Measurements from ENCODE around the gene DUSP3.

The DUSP3 gene

DNA sequence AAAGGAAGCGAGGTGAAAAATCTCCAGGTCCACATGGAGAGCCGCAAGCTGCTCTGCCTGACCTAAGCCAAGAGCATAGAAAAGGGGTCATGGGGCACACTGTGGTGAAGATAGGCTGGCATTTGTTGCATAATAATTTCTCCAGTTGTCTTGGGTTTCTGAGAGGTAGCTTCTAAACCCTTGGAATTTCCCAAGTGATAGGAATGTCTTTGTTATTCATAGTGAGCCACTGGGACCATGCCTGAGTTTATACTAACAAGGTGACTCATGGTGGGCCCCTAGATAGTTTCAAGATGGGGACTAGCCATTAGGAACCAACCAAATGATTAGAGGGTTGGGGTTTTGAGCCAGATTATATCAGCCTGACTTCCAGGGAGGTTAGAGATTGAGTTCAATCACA lies 45.8 kb downstream of the DUSP3 start:
- no peak for DNase-seq (ENCODE audit: low read depth in 2 of 2)

DNA sequence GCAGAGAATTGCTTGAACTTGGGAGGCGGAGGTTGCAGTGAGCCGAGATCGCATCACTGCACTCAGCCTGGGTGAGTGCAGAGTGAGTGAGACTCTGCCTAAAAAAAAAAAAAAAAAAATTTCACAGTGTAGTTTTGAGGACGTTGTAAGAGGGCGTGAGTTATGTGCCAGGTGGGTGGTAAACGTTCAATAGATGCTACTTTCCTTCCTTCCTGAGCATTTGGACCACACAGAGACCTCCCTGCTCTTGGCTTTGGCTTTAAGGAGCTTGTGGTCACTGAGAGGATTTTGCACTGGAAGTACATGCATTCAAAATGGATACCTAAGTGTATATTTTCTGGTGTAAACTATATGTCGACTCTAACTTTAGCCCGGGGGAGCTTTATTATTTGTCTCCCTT lies 50.7 kb downstream of the DUSP3 start:
- no peak for DNase-seq (ENCODE audit: low read depth in 2 of 2)

DNA sequence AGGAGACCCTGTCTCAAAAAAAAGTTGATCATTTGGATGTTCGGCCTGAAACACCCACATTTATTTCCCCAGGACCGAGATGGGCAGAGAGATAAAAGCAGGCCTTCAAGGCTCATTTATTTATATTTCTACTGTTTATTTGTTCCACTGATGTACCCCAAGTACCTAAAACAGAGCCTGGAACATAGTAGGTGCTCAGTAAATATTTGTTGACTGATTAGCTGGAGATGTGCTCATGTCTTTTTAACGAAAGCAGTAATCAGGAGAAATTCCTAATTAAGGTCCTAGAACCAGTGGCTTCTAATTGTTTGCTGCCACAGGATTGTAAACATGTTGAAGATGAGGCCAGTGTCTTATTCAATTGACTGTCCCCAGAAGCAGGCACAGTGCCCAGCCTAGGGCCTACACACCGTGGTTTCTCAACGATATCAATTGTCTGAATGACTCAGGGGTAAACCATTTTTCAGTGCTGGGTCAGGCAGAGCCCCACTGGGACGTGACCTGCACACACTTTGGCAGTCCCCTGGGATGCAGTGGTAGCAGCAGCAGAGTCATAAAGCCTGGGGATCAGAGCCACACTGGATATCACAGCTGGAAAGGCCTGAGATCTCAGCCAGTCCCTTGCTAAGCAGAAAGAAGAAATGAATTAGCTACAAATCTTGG lies 54.9 kb downstream of the DUSP3 start:
- no peak for DNase-seq (ENCODE audit: low read depth in 2 of 2)

DNA sequence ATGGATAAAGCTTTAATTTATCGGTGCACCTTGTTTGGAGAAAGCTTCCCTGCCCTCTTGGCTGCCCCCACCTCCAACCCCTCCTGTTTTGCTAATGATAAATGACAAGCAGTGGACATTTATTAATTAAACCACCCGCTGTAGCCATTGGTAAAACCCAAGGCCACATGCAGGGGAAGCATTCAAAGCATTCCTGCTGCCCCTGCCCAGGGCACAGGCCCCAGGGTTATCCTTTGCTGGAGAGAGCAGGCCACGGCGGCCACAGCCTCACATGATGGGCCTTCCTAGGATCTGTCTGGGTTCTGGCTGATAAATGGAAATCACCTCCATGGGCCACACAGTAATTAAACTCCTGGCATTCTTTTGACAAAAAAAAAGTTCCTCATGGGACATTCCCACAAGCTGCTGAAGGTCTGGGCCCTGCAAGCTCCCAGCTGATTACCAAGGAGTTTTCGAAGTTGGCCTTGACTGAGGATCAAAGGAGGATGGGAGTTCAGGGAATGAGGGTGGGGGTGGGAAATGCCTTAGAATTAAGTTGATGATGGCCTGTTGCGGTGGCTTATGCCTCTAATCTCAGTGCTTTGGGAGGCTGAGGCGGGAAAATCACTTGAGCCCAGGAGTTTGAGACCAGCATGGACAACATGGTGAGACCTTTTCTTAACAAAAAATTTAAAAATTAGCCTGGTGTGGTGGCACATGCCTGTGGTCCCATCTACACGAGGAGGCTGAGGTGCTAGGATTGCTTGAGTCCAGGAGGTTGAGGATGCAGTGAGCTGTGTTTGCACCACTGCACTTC lies 55.7 kb downstream of the DUSP3 start:
- DNase-seq (ENCODE audit: low read depth in 2 of 2): no peak

DNA sequence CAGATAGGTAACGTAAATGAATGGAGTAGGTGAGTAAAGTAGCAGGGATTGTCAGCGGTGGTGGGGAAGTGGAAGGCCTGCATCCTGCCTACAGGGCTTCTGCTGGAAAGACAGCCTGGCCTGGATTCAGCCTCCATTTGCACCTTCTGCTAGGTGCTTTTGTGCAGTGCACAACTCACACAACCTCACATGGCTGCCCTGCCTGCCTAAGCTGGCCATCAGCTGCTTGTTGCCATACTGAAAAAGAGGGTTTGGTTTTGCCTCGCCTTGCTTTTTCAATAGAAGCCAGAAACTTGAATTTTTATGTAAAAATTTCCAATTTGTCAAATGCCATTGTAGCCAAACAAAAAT lies 56.5 kb downstream of the DUSP3 start:
- DNase-seq (ENCODE audit: low read depth in 2 of 2): no peak

DNA sequence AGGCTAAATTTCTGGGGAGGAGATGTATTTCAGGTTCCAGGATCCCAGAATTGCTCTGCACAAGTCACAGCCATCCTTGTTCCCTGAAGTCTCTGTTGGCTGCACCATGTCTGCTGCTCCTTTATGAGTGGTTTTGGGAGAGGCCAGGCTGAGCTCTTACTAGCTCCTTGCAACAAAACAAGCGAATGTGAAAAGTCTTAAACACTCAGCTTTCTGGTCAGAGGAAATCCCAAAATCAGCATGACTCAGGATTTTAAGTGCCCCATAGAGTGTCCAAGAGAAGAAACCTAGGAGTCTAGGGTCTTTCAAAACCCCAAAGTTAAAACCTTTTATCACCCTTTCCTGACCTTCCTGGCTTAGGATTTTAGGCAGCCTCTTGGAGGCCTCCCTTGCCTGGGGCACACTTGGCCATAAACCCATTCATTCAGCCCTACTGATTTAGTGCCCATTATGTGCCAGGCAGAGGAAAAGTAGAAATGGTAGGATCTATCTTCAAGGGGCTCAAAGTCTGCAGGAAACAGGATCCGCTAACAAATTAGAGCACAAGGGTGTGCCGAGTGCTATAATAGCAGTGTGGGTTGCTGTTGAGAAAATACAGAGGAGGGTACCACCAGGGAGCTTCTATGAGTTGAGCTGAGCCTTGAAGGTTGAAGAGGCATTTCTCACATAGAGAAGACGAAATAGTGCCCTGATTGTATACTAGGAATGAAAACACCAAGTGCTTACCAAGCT lies 57.1 kb downstream of the DUSP3 start:
- DNase-seq (ENCODE audit: low read depth in 2 of 2): no peak

DNA sequence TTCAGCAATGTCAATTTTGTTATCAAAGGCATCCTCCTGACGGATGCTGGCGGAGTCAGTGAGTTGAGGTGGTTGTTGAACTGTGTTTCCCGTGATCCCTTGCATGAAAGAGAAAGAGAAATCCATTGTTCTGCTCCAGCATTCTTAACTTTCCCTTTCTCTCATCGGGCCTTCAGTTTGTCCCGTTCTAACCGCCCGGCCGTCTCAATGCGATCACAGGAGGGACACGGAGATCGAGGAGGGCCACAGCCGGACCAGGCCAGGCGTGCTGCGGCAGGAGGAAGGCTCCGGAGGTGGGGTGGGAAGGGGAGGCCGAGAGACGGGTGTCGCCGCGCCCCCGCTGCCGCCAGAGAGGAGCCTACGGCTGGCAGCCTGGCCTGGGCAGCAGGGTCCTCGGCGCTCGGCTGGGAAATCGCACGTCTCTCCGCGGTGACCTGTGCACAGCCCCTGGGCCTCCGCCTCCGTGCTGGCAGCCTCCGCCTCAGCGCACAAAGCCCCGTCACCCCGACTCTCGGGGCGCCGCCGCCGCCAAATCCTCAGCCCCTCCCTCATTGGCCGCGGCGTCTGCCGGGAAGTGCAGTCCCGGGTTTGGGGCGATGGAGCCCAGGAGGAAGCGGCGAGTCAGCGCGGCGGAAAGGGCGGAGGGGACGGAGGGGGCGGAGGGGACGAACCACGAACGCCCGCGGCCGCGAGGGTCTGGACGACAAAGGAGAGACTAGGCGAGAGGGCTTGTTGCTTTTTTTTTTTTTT lies 58.3 kb downstream of the DUSP3 start:
- peak; percentile 32 to 51 for DNase-seq (ENCODE audit: low read depth in 2 of 2)

DNA sequence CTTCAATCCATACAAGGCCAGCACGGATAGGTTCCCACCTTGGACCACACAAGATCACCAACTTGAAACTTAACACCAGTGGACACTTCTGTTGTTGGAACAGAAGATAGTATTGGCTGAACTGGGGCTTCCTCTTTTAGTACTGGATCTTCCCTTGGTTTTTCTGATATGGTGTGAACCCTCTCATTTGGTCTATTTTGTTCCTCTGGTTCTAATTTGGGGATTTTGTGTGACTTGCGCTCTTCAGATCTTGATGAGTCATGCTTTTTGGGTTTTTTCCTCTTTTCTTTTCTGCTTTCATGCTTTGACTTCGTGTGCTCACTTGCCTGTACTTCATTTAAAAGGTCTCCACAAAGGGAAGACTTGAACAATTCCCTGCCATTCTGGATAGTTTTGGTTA lies 59.2 kb downstream of the DUSP3 start:
- no peak for DNase-seq (ENCODE audit: low read depth in 2 of 2)

DNA sequence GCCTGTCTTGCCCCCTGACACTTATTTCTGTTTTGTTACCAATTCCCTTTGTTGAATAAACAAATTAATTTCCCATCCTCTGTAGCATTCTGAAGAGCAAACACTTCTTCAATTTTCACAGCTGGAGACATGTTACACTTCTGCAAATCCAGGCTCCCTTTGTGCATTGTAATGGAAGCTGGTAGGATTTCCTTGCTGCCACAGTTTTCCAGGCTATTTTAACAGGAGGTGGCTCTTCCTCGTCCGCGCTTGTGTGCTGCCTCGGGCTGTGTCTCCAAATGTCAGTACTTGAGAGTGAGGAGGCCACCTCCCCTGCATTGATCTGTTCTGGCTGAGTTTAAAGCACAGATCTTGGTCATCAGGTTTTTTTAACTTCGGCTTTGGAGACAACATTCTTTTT lies 60.2 kb downstream of the DUSP3 start:
- no peak for DNase-seq (ENCODE audit: low read depth in 2 of 2)

DNA sequence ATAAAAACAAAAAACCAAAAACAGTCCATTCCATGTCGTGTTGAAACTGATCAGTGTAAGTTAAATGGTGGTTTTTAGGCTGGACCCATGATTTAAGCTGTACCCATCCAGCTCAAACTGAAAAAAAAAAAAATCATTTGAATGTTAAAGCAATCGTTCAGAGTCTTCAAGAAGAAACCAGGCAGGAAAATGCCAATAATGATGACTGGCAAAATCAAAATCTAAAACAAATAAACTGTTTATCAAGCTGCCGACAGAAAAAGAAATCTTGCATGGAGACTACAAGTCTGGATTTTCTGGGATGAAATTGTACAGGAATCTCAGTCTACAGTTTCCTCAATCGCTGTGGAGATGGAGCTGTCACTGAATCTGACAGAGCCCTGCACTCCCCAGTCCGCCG lies 60.9 kb downstream of the DUSP3 start:
- no peak for DNase-seq (ENCODE audit: low read depth in 2 of 2)
